Neural cell (in vitro differentiated cells): ENCODE results near the gene OR6M1. TPM values are rescaled to one million over a fixed set of nuclear protein-coding genes. Genes with fewer than 3 reads are reported as not detected.

ENCODE experiments used
- H2AFZ ChIP-seq: fragments of 200-600, 300-800 bp; sonication (generic), shearing (Covaris generic); 2 replicates; pipeline ENCODE4 v1.6.0; 2014; ENCODE audit warnings: low read depth, mild to moderate bottlenecking, antibody characterized with exemption, low read length, moderate library complexity
- H3F3A ChIP-seq: fragments of 200-600 bp; shearing (Covaris generic); 2 replicates; pipeline ENCODE4 v1.6.1; 2016; ENCODE audit warnings: mild to moderate bottlenecking, moderate library complexity, mixed read lengths, antibody characterized with exemption, low read length; ENCODE audit not compliant: insufficient read depth, poor library complexity, severe bottlenecking
- H3K27ac ChIP-seq: fragments of 200-600, 300-800 bp; sonication (generic), shearing (Covaris generic); 2 replicates; pipeline ENCODE4 v1.5.1; 2014; ENCODE audit warnings: mild to moderate bottlenecking, low read length, moderate library complexity
- H3K27me3 ChIP-seq: fragments of 300-800, 200-600 bp; sonication (generic), shearing (Covaris generic); 2 replicates; pipeline ENCODE4 v1.6.0; 2014; ENCODE audit warnings: mild to moderate bottlenecking, low read depth, low read length, moderate library complexity; ENCODE audit not compliant: insufficient read depth
- H3K36me3 ChIP-seq: fragments of 300-800, 200-600 bp; sonication (generic), shearing (Covaris generic); 2 replicates; pipeline ENCODE4 v1.5.1; 2014; ENCODE audit warnings: mild to moderate bottlenecking, antibody characterized with exemption, low read length, moderate library complexity; ENCODE audit not compliant: insufficient read depth
- H3K4me2 ChIP-seq: fragments of 300-800, 200-600 bp; sonication (generic), shearing (Covaris generic); 2 replicates; pipeline ENCODE4 v1.6.0; 2014; ENCODE audit warnings: mild to moderate bottlenecking, low read length
- H3K4me3 ChIP-seq: fragments of 300-800, 200-600 bp; sonication (generic), shearing (Covaris generic); 2 replicates; pipeline ENCODE4 v1.5.1; 2014; ENCODE audit warnings: mild to moderate bottlenecking, low read length, moderate library complexity
- H3K79me2 ChIP-seq: fragments of 200-600 bp; shearing (Covaris generic); replicated peaks from 2 replicates; pipeline ENCODE4 v1.6.0; 2014; ENCODE audit warnings: mild to moderate bottlenecking, low read length, moderate library complexity; ENCODE audit not compliant: insufficient read depth
- H3K9ac ChIP-seq: fragments of 300-800, 200-600 bp; sonication (generic), shearing (Covaris generic); 2 replicates; pipeline ENCODE4 v1.6.1; 2016; ENCODE audit warnings: mild to moderate bottlenecking, low read length, mixed read lengths
- H3K9me2 ChIP-seq: fragments of 200-600 bp; shearing (Covaris generic); 2 replicates; pipeline ENCODE4 v1.6.1; 2016; ENCODE audit warnings: mild to moderate bottlenecking, low read length, mixed read lengths; ENCODE audit not compliant: insufficient read depth
- H3K9me3 ChIP-seq: fragments of 200-600, 300-800 bp; sonication (generic), shearing (Covaris generic); 2 replicates; pipeline ENCODE4 v1.6.1; 2016; ENCODE audit warnings: mild to moderate bottlenecking, mixed run types, low read length, moderate library complexity, mixed read lengths
- H4K20me1 ChIP-seq: fragments of 200-600 bp; shearing (Covaris generic); 2 replicates; pipeline ENCODE4 v1.6.1; 2016; ENCODE audit warnings: mild to moderate bottlenecking, mixed run types; ENCODE audit not compliant: insufficient read depth
- POLR2AphosphoS5 ChIP-seq: IDR thresholded peaks from 2 replicates; pipeline ENCODE4 v1.6.1; 2012
- polyA plus RNA-seq: library from polyadenylated mRNA; depleted of rRNA; stranded (reverse); fragments of >200 nt; gene quantifications from 2 replicates; pipeline ENCODE4 v1.2.3, GENCODE V29; 2014
- small RNA-seq, 3 experiments: library from RNA; depleted of rRNA; stranded (forward); fragments of <200 nt; gene quantifications; one replicate each; pipeline ENCODE3, GENCODE V24; 2012

OR6M1 gene
- polyA plus RNA-seq, 1 donor from 2014 or later: not detected

GRCh38 chr11:123755813-123756212 lies 50.3 kb downstream of the OR6M1 start:
- Histone ChIP-seq H3K9me3 (no peaks in the 10 kb centered on the region), H3F3A (no peaks in the 10 kb centered on the region), H3K4me2 (no peak overlapping the region), H3K9me2 (no peaks in the 10 kb centered on the region), H3K27ac (no peak overlapping the region), H3K36me3 (no peaks in the 10 kb centered on the region), H2AFZ (no peak overlapping the region), H3K4me3 (no peak overlapping the region), H3K79me2 (no peaks in the 10 kb centered on the region), H3K27me3 (no peaks in the 10 kb centered on the region), H3K9ac (no peak overlapping the region), H4K20me1 (no peaks in the 10 kb centered on the region)
- no peak for TF ChIP-seq POLR2AphosphoS5

Small RNAs within 50 kb of the gene (small RNA-seq; reads per million reads assigned to genes)
- 0.16 to 10.1 (median 0.26) reads per million in 3 experiments for gene RNU1-21P

Other genes with a start within 250 kb of the OR6M1 start
- 42.1 and 46.3 TPM in 2 replicates for gene SCN3B, start 151.7 kb downstream of the OR6M1 start, polyA plus RNA-seq
- gene ZNF202, start 64.7 kb downstream of the OR6M1 start, polyA plus RNA-seq: 24.6 and 30.4 TPM in 2 replicates
- gene OR6X1, start 51.8 kb downstream of the OR6M1 start, polyA plus RNA-seq: not detected in 2 replicates
- gene TMEM225, start 79.3 kb upstream of the OR6M1 start, polyA plus RNA-seq: not detected in 2 replicates
- not detected in 2 replicates for gene OR8D4, start 95.8 kb upstream of the OR6M1 start, polyA plus RNA-seq
- gene OR4D5, start 133.3 kb upstream of the OR6M1 start, polyA plus RNA-seq: not detected in 2 replicates
- not detected in 2 replicates for gene OR6T1, start 137.5 kb upstream of the OR6M1 start, polyA plus RNA-seq
- gene OR10S1, start 171.4 kb upstream of the OR6M1 start, polyA plus RNA-seq: not detected in 2 replicates
- gene OR10G6, start 188.8 kb upstream of the OR6M1 start, polyA plus RNA-seq: not detected in 2 replicates
- not detected in 2 replicates for gene OR10G4, start 206.6 kb upstream of the OR6M1 start, polyA plus RNA-seq
- gene OR10G9, start 216.7 kb upstream of the OR6M1 start, polyA plus RNA-seq: not detected in 2 replicates
- not detected in 2 replicates for gene OR10G8, start 220.4 kb upstream of the OR6M1 start, polyA plus RNA-seq
- gene OR10G7, start 235.0 kb upstream of the OR6M1 start, polyA plus RNA-seq: not detected in 2 replicates